Measurements from ENCODE around the gene TAS1R1.

DNA sequence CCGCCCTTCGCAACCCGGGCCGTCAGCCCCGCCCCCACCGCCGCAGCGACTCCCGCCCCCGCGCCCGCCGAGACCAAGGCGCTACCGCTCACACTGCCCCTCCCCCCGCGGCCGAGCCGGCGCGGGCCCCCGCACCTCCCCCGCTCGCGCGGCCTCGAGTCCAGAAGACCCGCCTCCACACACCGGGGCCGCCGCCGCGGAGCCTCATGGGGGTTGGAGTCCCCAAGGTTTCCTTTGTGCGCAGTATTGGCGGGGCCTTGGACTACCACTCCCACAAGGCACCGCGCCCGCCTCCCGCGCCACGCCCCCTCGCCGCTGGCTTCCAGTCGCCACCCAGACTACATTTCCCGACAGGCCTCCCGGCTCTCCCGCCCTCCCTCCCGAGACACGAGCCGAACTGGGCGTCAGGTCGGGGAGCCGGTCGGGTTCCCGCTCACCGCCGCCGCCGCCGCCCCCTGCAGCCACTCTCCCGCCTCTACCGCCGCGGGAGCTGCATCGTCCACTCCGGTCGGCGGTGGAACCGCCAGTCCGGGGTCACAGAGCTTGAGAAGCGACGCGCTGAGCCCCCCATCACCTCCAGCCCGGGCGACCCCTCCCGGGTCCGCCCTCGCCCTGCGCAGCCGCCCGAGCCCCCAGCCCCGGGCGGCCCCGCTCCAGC is 58.4 kb downstream of the TAS1R1 start, which contains the start of gene PHF13:
- TF ChIP-seq, protein P1, sequence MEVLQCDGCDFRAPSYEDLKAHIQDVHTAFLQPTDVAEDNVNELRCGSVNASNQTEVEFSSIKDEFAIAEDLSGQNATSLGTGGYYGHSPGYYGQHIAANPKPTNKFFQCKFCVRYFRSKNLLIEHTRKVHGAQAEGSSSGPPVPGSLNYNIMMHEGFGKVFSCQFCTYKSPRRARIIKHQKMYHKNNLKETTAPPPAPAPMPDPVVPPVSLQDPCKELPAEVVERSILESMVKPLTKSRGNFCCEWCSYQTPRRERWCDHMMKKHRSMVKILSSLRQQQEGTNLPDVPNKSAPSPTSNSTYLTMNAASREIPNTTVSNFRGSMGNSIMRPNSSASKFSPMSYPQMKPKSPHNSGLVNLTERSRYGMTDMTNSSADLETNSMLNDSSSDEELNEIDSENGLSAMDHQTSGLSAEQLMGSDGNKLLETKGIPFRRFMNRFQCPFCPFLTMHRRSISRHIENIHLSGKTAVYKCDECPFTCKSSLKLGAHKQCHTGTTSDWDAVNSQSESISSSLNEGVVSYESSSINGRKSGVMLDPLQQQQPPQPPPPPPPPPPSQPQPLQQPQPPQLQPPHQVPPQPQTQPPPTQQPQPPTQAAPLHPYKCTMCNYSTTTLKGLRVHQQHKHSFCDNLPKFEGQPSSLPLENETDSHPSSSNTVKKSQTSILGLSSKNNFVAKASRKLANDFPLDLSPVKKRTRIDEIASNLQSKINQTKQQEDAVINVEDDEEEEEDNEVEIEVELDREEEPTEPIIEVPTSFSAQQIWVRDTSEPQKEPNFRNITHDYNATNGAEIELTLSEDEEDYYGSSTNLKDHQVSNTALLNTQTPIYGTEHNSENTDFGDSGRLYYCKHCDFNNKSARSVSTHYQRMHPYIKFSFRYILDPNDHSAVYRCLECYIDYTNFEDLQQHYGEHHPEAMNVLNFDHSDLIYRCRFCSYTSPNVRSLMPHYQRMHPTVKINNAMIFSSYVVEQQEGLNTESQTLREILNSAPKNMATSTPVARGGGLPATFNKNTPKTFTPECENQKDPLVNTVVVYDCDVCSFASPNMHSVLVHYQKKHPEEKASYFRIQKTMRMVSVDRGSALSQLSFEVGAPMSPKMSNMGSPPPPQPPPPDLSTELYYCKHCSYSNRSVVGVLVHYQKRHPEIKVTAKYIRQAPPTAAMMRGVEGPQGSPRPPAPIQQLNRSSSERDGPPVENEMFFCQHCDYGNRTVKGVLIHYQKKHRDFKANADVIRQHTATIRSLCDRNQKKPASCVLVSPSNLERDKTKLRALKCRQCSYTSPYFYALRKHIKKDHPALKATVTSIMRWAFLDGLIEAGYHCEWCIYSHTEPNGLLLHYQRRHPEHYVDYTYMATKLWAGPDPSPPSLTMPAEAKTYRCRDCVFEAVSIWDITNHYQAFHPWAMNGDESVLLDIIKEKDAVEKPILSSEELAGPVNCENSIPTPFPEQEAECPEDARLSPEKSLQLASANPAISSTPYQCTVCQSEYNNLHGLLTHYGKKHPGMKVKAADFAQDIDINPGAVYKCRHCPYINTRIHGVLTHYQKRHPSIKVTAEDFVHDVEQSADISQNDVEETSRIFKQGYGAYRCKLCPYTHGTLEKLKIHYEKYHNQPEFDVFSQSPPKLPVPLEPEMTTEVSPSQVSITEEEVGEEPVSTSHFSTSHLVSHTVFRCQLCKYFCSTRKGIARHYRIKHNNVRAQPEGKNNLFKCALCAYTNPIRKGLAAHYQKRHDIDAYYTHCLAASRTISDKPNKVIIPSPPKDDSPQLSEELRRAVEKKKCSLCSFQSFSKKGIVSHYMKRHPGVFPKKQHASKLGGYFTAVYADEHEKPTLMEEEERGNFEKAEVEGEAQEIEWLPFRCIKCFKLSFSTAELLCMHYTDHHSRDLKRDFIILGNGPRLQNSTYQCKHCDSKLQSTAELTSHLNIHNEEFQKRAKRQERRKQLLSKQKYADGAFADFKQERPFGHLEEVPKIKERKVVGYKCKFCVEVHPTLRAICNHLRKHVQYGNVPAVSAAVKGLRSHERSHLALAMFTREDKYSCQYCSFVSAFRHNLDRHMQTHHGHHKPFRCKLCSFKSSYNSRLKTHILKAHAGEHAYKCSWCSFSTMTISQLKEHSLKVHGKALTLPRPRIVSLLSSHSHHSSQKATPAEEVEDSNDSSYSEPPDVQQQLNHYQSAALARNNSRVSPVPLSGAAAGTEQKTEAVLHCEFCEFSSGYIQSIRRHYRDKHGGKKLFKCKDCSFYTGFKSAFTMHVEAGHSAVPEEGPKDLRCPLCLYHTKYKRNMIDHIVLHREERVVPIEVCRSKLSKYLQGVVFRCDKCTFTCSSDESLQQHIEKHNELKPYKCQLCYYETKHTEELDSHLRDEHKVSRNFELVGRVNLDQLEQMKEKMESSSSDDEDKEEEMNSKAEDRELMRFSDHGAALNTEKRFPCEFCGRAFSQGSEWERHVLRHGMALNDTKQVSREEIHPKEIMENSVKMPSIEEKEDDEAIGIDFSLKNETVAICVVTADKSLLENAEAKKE (CRISPR knock-in tag; IDR thresholded peaks at IDR 0.05): no peak
- TF ChIP-seq JUNB (IDR thresholded peaks at IDR 0.05; ENCODE audit: unreplicated experiment): no peak
